ENCODE data around the gene ADCK1.

DNA sequence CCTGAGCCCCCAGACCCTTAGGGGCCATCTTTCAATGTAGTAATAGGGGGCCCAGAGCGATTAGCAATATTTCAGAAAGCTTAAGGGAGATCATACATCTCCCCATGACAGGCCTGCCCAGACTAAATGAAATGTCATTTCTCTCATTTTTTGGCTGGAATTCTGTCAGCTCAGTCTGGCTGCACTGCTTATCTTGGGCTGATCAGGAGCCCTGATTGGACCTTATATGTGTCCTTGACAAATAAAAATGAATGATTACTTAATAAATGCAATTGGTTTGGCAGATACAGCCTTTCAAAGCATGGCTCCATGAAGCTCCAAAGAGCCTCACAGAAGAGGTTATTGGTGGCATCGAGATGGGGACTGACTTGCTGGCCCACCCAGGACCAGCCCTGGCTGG lies 121.9 kb downstream of the ADCK1 start:
- TF ChIP-seq, protein P1, sequence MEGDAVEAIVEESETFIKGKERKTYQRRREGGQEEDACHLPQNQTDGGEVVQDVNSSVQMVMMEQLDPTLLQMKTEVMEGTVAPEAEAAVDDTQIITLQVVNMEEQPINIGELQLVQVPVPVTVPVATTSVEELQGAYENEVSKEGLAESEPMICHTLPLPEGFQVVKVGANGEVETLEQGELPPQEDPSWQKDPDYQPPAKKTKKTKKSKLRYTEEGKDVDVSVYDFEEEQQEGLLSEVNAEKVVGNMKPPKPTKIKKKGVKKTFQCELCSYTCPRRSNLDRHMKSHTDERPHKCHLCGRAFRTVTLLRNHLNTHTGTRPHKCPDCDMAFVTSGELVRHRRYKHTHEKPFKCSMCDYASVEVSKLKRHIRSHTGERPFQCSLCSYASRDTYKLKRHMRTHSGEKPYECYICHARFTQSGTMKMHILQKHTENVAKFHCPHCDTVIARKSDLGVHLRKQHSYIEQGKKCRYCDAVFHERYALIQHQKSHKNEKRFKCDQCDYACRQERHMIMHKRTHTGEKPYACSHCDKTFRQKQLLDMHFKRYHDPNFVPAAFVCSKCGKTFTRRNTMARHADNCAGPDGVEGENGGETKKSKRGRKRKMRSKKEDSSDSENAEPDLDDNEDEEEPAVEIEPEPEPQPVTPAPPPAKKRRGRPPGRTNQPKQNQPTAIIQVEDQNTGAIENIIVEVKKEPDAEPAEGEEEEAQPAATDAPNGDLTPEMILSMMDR (IDR thresholded peaks at IDR 0.05) = no peak
- TF ChIP-seq POLR2A (IDR thresholded peaks at IDR 0.05) = no peak
